ENCODE measurements around the gene CLCN3. TPM values are rescaled to one million over a fixed set of nuclear protein-coding genes. Genes with fewer than 3 reads are reported as not detected.

CLCN3 gene
- total and polyA plus RNA-seq, 2 of the 13 experiments (the other 11 are each of a cell fraction or from before 2014, with no cell fraction given): 13.6 to 23.7 TPM

- H3K9ac ChIP-seq (ENCODE audit: insufficient read depth, low read depth, low read length): peak overlapping the region; percentile 21; the same call in 1 of the 2 replicates
- H3K4me3 ChIP-seq (replicated peaks in 1 of 3; ENCODE audit: insufficient read depth in 1 of 3, low read depth in 2 of 3, low read length in 3 of 3): peak overlapping the region in 2 of 3 experiments; percentile 1 to 6; a peak in 1 of 6 replicates
- no peaks in the 10 kb centered on the region for H3K9me3 ChIP-seq (ENCODE audit: low read length)
- ChIA-PET POLR2A (interaction anchor here (1.7 kb wide), 1 partner anchor 9 kb away, joined by 6 read pairs; no protein-coding TSS in a partner anchor), CTCF (ENCODE audit: low intra/inter-chr PET ratio, low total read pairs) (no interaction called here)
- H2AFZ ChIP-seq (ENCODE audit: low read length): no peak overlapping the region
- H3K27ac ChIP-seq (ENCODE audit: extremely low read length, insufficient read depth, low read length): peak overlapping the region; percentile 57
- peaks cover 52% of the 10 kb centered on the region for H3K4me1 ChIP-seq (ENCODE audit: insufficient read depth, low read length)
- H3K36me3 ChIP-seq (replicated peaks in 1 of 2; ENCODE audit: control insufficient read depth in 1 of 2, insufficient read depth in 2 of 2, low read length in 2 of 2): peaks cover 0 to 1% of the 10 kb centered on the region in 2 experiments; a peak in 1 of 5 replicates
- no peaks in the 10 kb centered on the region for H3K27me3 ChIP-seq (ENCODE audit: control insufficient read depth in 1 of 2, insufficient read depth in 2 of 2, low read length in 2 of 2)
- H4K20me1 ChIP-seq (ENCODE audit: insufficient read depth, low read length): no peaks in the 10 kb centered on the region
- FAIRE-seq (peak; percentile 85), ATAC-seq (peak; percentile 99), DNase-seq (ENCODE audit: low spot score) (peak; percentile 87)
- H3K79me2 ChIP-seq (ENCODE audit: insufficient read depth, low read length): peaks cover 28% of the 10 kb centered on the region
- peak overlapping the region; percentile 67 for H3K4me2 ChIP-seq (ENCODE audit: low read depth, low read length)
- no TSS peak for BruUV-seq (replicated peaks)
- 24% methylated on average over 6 of the region's 6 CpGs for WGBS (ENCODE audit: low lambda C conversion rate)
- intact Hi-C loops (cut with micrococcal nuclease; ENCODE audit: unreplicated experiment): loop anchor here (1.0 to 2.0 kb wide), 2 partner anchors 8 to 47 kb away; partner anchors contain the start of gene CLCN3
- in situ Hi-C loops (cut with HindIII; ENCODE audit: extremely low pct_ligation_motif_present, low pct_unique_long_range_greater_than_20kb): no loop called here
- TF ChIP-seq ZNF430 (CRISPR knock-in tag; IDR thresholded peaks at IDR 0.05) (no peak), ZNF800 (CRISPR knock-in tag; IDR thresholded peaks at IDR 0.05) (no peak), RNF219 (CRISPR knock-in tag; IDR thresholded peaks at IDR 0.05) (no peak), ZBTB39 (CRISPR knock-in tag; IDR thresholded peaks at IDR 0.05) (peak; percentile 99), ZNF17 (CRISPR knock-in tag; IDR thresholded peaks at IDR 0.05) (no peak), FLYWCH1 (CRISPR knock-in tag; IDR thresholded peaks at IDR 0.05) (no peak), POLR2A (IDR thresholded peaks at IDR 0.05; ENCODE audit: insufficient read depth in 1 of 2, low read depth in 2 of 2, low read length in 2 of 2) (no peak), ZNF512 (CRISPR knock-in tag; IDR thresholded peaks at IDR 0.05) (no peak), DNMT1 (CRISPR knock-in tag; IDR thresholded peaks at IDR 0.05) (no peak), TP53 (CRISPR knock-in tag; conservative IDR thresholded peaks at IDR 0.05) (no peak), ZMAT3 (CRISPR knock-in tag; conservative IDR thresholded peaks at IDR 0.05) (no peak), GABPB1 (CRISPR knock-in tag; IDR thresholded peaks at IDR 0.05) (no peak), HINFP (CRISPR knock-in tag; IDR thresholded peaks at IDR 0.05; ENCODE audit: low read depth) (no peak)
Measured at GRCh38 chr4:169668069-169668721, 47.8 kb downstream of the CLCN3 start.

Data from HepG2 (cell line).